Lung (tissue), 12 donors: ENCODE results near the gene DUSP22. TPM values are rescaled to one million over a fixed set of nuclear protein-coding genes. Genes with fewer than 3 reads are reported as not detected.

Experiments used
- ATAC-seq: fragments of 200-7000 bp; cut with Tn5 transposase; one replicate; pipeline ENCODE4 v1.9.1; 2020; ENCODE audit warnings: moderate number of reproducible peaks; ENCODE audit not compliant: insufficient read depth, low FRiP score
- DNase-seq, 3 donors: peaks; one replicate each; pipeline ENCODE4 v3.0.0-alpha.2; 2013 to 2017
- H3K27ac ChIP-seq, 2 donors: one replicate each; pipeline ENCODE4 v1.5.1; 2013; ENCODE audit warnings: mild to moderate bottlenecking in 2 of 2, moderate library complexity in 2 of 2, control low read depth in 1 of 2, inconsistent platforms in 1 of 2, low read depth in 1 of 2, low read length in 1 of 2
- H3K27me3 ChIP-seq, 3 donors: one replicate each; pipeline ENCODE4 v1.5.1; 2013; ENCODE audit warnings: low read length in 2 of 3; ENCODE audit not compliant: control insufficient read depth in 3 of 3, insufficient read depth in 3 of 3
- H3K36me3 ChIP-seq, 4 donors: one replicate each; pipeline ENCODE4 v1.5.1; 2013; ENCODE audit warnings: low read length in 4 of 4, mild to moderate bottlenecking in 1 of 4, moderate library complexity in 1 of 4; ENCODE audit not compliant: control insufficient read depth in 4 of 4, insufficient read depth in 4 of 4
- H3K4me1 ChIP-seq, 5 donors: one replicate each; pipeline ENCODE4 v1.5.1; 2013; ENCODE audit warnings: low read length in 5 of 5, mild to moderate bottlenecking in 2 of 5, moderate library complexity in 1 of 5; ENCODE audit not compliant: control insufficient read depth in 5 of 5, insufficient read depth in 5 of 5
- H3K4me3 ChIP-seq: one replicate; pipeline ENCODE4 v1.5.1; 2013; ENCODE audit warnings: mild to moderate bottlenecking, control low read depth, moderate library complexity
- H3K9ac ChIP-seq, 2 donors: one replicate each; pipeline ENCODE4 v1.5.1; 2013; ENCODE audit warnings: low read length in 2 of 2, control low read depth in 1 of 2; ENCODE audit not compliant: insufficient read depth in 1 of 2
- H3K9me3 ChIP-seq, 4 donors: one replicate each; pipeline ENCODE4 v1.5.1; 2013; ENCODE audit warnings: low read length in 3 of 4, mild to moderate bottlenecking in 1 of 4, moderate library complexity in 1 of 4; ENCODE audit not compliant: control insufficient read depth in 4 of 4, insufficient read depth in 3 of 4
- CTCF ChIP-seq: IDR thresholded peaks from 2 replicates; pipeline ENCODE4 v1.5.1; 2012; ENCODE audit warnings: mild to moderate bottlenecking; ENCODE audit errors: control extremely low read depth, extremely low read depth
- WGBS, 2 donors: extraction: QIAGEN DNeasy Blood & Tissue Kit; methylation state at CpG; one replicate each; pipeline ENCODE4 v1.1.7; 2013; 5-methylcytosine and 5-hydroxymethylcytosine counted together
- polyA plus RNA-seq, 2 donors: library from polyadenylated mRNA; stranded (reverse); fragments of 200-250 nt; gene quantifications; one replicate each; pipeline ENCODE4 v1.2.1, GENCODE V29; 2013
- total RNA-seq, 2 donors: library from RNA; depleted of rRNA in 1 of 2; stranded (reverse); fragments of >200 nt in 1 of 2; gene quantifications; one replicate each; pipeline ENCODE4 v1.2.1, GENCODE V29; 2014 to 2021
- donor health status: control.
- donor health status: control.
- donor health status: Bipolar disorder and iron deficiency.
- donor health status: healthy.
- donor health status: DM: yes; HTN: yes; CAD: no.

Gene DUSP22
- total and polyA plus RNA-seq, 4 donors, result 38.9 to 51.1 (median 43.8) TPM

- Histone ChIP-seq H3K27me3 (no peaks in the 10 kb centered on the region), H3K27ac (no peak overlapping the region), H3K36me3 (peaks cover 0 to 17% (median 2%) of the 10 kb centered on the region in 4 donors), H3K4me3 (no peak overlapping the region), H3K9ac (no peak overlapping the region), H3K4me1 (peaks cover 0 to 4% (median 0%) of the 10 kb centered on the region in 5 donors), H3K9me3 (peaks cover 0 to 3% (median 0%) of the 10 kb centered on the region in 4 donors)
- DNase-seq, result no peak
- WGBS, 2 donors, result 83 to 90% methylated on average over 9 of the region's 9 CpGs
- ATAC-seq, result no peak
- no peak for TF ChIP-seq CTCF
Observed at GRCh38 chr6:350371-350770, 58.1 kb downstream of the DUSP22 start.

- peaks cover 0 to 3% (median 0%) of the 10 kb centered on the region in 4 donors for H3K9me3 ChIP-seq
- peaks cover 0 to 17% (median 2%) of the 10 kb centered on the region in 4 donors for H3K36me3 ChIP-seq
- DNase-seq (no peak), ATAC-seq (no peak)
- 90 to 92% methylated on average over 31 of the region's 31 CpGs for WGBS, 2 donors
- no peak for TF ChIP-seq CTCF
- no peak overlapping the region for H3K9ac ChIP-seq
- no peak overlapping the region for H3K4me3 ChIP-seq
- H3K27ac ChIP-seq, result no peak overlapping the region
- no peaks in the 10 kb centered on the region for H3K27me3 ChIP-seq
- H3K4me1 ChIP-seq, result peaks cover 0 to 3% (median 0%) of the 10 kb centered on the region in 5 donors
Observed at GRCh38 chr6:351011-351866, 59.0 kb downstream of the DUSP22 start.

- no peak overlapping the region for H3K27ac ChIP-seq
- H3K4me3 ChIP-seq, result no peak overlapping the region
- DNase-seq, result no peak
- peaks cover 0 to 1% (median 0%) of the 10 kb centered on the region in 5 donors for H3K4me1 ChIP-seq
- TF ChIP-seq CTCF, result no peak
- H3K36me3 ChIP-seq, result peaks cover 0 to 17% (median 1%) of the 10 kb centered on the region in 4 donors
- WGBS, 2 donors, result 82 to 84% methylated on average over 4 of the region's 4 CpGs
- no peak overlapping the region for H3K9ac ChIP-seq
- H3K9me3 ChIP-seq, result peaks cover 0 to 3% (median 0%) of the 10 kb centered on the region in 4 donors
- no peak for ATAC-seq
- H3K27me3 ChIP-seq, result no peaks in the 10 kb centered on the region
Observed at GRCh38 chr6:351867-352289, 59.6 kb downstream of the DUSP22 start.
